GM12801 (cell line): Measurements from ENCODE around the gene SPTB.

Experiments used
- TF ChIP-seq, protein P1 (sequence below): IDR thresholded peaks from one replicate; pipeline ENCODE4 v1.5.1; 2011; ENCODE audit warnings: control low read depth; ENCODE audit not compliant: insufficient read length; ENCODE audit errors: extremely low read depth

The SPTB gene

GRCh38 chr14:64743061-64743460 lies 136.6 kb downstream of the SPTB start:
- TF ChIP-seq, protein P1, sequence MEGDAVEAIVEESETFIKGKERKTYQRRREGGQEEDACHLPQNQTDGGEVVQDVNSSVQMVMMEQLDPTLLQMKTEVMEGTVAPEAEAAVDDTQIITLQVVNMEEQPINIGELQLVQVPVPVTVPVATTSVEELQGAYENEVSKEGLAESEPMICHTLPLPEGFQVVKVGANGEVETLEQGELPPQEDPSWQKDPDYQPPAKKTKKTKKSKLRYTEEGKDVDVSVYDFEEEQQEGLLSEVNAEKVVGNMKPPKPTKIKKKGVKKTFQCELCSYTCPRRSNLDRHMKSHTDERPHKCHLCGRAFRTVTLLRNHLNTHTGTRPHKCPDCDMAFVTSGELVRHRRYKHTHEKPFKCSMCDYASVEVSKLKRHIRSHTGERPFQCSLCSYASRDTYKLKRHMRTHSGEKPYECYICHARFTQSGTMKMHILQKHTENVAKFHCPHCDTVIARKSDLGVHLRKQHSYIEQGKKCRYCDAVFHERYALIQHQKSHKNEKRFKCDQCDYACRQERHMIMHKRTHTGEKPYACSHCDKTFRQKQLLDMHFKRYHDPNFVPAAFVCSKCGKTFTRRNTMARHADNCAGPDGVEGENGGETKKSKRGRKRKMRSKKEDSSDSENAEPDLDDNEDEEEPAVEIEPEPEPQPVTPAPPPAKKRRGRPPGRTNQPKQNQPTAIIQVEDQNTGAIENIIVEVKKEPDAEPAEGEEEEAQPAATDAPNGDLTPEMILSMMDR, result no peak

- TF ChIP-seq, protein P1, result no peak
Observed at GRCh38 chr14:64741961-64742360, 137.7 kb downstream of the SPTB start.

GRCh38 chr14:64741200-64741599 lies 138.5 kb downstream of the SPTB start:
- TF ChIP-seq, protein P1, result no peak

DNA sequence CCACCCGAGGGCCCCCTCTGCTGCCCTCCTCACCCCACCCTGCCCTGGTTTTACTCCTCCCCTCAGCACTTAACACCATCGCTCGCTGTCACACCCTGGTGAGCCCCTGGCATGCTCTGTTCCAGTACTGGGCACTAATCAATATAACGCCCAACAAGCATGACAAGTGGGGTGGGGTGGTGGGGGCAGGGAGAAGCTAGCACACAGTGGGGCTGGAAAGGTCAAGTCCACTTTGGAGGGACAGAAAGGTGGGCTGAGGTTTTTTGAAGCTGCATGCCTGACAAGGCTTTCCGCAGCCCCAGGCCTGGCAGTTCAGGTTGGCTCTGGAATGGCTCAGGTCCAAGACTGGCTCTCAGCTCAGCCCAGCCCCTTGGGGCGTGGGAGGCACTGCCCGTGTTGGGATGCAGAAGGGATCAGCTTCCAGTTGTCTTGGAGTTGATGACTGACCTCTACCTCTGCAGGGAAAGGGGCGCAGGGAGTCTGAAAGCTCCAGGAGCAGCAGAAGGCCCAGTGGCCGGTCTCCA lies 141.4 kb downstream of the SPTB start:
- TF ChIP-seq, protein P1, result no peak

DNA sequence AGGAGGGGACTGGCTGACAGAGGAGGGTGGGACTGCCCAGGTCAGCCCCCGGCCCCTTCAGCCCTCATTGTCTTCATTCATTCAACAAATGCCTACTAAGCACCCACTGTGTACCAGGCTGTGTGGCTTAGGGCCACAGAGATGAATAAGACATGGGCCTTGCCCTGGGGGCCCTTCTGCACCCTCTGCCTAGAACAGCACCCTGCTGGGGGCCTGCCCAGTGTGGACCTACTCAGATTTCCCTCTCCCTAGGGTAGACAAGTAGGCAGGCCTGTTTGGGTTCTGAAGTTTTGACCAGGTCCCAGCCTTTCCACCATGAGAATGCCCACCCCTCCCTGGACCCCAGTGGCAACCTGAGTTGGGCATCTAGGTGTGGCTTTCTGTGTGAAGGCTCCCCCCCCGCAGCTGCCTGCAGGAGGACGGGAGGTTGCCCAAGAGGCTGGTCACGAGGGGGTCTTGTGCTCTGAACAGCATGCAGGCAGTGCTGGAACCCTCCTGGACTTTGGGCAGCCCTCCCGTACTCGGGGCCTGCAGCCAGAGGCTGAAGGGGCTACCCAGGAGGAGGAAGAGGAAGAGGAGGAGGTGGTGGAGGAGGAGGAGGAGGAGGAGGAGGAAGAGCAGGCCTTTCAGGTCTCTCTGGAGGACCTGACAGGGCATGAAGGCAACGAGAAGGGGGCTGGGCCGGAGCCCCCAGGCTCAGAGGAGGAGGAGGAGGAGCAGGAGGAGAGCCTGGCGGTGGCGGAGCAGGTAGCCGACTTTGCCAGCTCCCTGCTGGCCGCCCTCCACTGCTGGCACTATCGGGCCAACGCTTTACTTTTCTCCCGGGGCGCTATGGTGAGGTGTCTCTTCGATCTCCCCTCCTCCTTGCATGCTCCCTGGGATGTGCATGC lies 142.1 kb downstream of the SPTB start:
- TF ChIP-seq, protein P1, result no peak

DNA sequence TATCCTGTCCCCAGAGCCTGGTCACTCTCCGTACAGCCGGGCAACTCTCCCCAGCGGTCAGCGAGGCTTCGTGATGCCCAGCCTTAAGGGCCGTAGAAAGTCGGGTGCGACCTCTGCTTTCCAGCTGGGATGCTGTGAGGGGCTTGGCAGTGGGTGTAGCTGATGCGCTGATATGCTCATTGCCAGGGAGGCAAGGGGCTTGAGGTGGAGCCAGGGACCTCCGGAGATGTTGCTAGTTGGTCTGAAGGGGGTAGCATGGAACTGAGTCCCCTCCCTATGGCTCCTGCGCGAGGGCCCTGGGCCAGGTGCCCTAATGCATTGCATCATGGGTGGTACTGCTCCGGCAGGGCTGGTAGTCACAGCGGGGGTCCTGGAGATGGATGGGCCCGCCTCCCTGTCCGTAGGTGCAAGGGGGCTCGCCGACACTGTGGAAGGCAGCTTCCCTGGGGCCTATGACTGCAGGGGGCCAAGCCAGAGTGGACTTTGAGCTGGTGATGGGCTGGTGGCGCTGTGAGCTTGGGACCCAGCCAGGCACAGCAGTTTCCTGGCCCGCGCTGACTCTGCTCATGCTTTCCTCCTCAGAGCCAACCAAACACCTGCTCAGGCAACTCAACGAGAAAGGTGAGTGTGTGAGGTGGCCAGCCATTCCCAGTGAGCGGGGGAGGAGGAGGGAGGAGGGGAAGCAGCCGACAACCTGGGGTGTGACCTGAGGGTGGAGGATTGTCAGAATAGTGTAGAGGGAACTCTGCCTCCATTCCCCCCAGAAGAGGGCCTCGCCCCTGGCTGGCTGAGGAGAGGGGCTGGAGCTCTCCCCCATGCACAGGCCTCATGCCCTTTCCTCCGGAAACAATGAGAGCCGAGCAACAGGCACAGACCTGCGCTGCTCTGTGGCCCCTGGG lies 143.2 kb downstream of the SPTB start:
- TF ChIP-seq, protein P1, result no peak

DNA sequence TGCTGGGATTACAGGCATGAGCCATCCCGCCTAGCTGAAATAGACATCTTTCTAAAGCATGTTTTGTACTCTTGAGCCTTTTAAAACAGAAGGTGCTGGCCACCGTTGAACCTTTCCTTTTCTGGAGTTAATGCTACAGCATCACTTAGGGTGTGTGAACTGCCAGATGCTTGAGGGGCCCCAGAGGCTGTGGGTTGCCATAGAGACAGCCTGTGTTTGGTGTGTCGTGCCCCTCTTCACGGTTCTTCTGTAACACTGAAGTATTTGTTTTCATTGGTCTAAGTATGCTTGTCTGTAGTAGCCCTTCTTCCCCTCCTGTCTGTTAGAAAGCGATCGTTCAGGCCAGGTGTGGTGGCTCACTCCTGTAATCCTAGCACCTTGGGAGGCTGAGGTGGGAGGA lies 144.7 kb downstream of the SPTB start:
- TF ChIP-seq, protein P1, result no peak
